HepG2 (cell line): ENCODE measurements around the gene NLRC3.

Experiments used
- PBX3 ChIP-seq: sonication (generic); formaldehyde crosslinking; IDR thresholded peaks from 2 replicates; pipeline ENCODE4 v1.8.1; 2023; ENCODE audit warnings: missing genetic modification reagents, inconsistent platforms, borderline replicate concordance
- SP1 ChIP-seq, 2 experiments: fragments of 450-650 bp in 1 of 2; sonication (generic) in 1 of 2; formaldehyde crosslinking in 1 of 2; IDR thresholded peaks; 2 replicates each; pipeline versions ENCODE4 v1.4.0 to v1.6.1; 2016 to 2020; ENCODE audit warnings: missing genetic modification reagents in 1 of 2
- ZNF121 ChIP-seq: sonication (generic); formaldehyde crosslinking; IDR thresholded peaks from 2 replicates; pipeline ENCODE4 v1.5.0; 2020; ENCODE audit warnings: mild to moderate bottlenecking, missing genetic modification reagents
- TF ChIP-seq, protein P1 (sequence below): sonication (generic); formaldehyde crosslinking; IDR thresholded peaks from 2 replicates; pipeline ENCODE4 v1.4.0; 2020; ENCODE audit warnings: low read depth, mild to moderate bottlenecking, missing genetic modification reagents

DNA sequence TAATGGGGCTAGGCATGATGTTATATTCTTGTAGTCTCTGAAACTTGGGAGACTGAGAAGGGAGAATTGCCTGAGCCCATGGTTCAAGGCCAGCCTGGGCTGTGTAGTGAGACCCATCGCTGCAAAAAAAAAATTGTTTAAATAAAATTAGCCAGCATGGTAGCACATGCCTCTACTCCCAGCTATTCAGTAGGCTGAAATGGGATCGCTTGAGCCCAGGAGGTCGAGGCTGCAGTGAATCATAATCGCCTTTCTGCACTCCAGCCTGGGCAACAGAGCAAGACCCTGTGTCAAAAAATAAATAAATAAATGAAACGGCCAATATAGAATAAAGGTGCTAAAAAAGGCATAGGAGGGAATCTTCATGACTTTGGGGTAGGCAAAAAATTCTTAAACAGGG, 48.1 kb upstream of the NLRC3 start:
- no peak for TF ChIP-seq SP1 (IDR thresholded peaks at IDR 0.05)
- no peak for TF ChIP-seq SP1 (CRISPR knock-in tag; IDR thresholded peaks at IDR 0.05)
- TF ChIP-seq ZNF121 (CRISPR knock-in tag), result 0 out of 2 replicates have a peak, but pooled peaks have one; percentile 26
- TF ChIP-seq, protein P1, sequence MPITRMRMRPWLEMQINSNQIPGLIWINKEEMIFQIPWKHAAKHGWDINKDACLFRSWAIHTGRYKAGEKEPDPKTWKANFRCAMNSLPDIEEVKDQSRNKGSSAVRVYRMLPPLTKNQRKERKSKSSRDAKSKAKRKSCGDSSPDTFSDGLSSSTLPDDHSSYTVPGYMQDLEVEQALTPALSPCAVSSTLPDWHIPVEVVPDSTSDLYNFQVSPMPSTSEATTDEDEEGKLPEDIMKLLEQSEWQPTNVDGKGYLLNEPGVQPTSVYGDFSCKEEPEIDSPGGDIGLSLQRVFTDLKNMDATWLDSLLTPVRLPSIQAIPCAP (CRISPR knock-in tag), result no peak
- TF ChIP-seq PBX3 (CRISPR knock-in tag), result no peak
